Neural cell (in vitro differentiated cells): ENCODE results near the gene GJA3.

Source experiments
- EP300 ChIP-seq: fragments of 450-650 bp; conservative IDR thresholded peaks from 2 replicates; pipeline ENCODE4 v1.6.1; 2014; ENCODE audit warnings: antibody characterized with exemption, mild to moderate bottlenecking, moderate library complexity; ENCODE audit not compliant: poor library complexity, severe bottlenecking
- MXI1 ChIP-seq: fragments of 450-650 bp; conservative IDR thresholded peaks from 2 replicates; pipeline ENCODE4 v1.6.1; 2014; ENCODE audit warnings: antibody characterized with exemption, mild to moderate bottlenecking; ENCODE audit not compliant: poor library complexity, severe bottlenecking
- POLR2AphosphoS5 ChIP-seq: IDR thresholded peaks from 2 replicates; pipeline ENCODE4 v1.6.1; 2012
- RAD21 ChIP-seq: fragments of 450-650 bp; conservative IDR thresholded peaks from 2 replicates; pipeline ENCODE4 v1.6.1; 2014; ENCODE audit warnings: antibody characterized with exemption, mild to moderate bottlenecking, moderate library complexity
- TAF1 ChIP-seq: IDR thresholded peaks from 2 replicates; pipeline ENCODE4 v1.6.1; 2012; ENCODE audit warnings: low read depth
- TF ChIP-seq, protein P1 (sequence below): fragments of 450-650 bp; IDR thresholded peaks from 2 replicates; pipeline ENCODE4 v1.5.1; 2014; ENCODE audit warnings: antibody characterized with exemption, mild to moderate bottlenecking, moderate library complexity; ENCODE audit not compliant: poor library complexity, severe bottlenecking
- TF ChIP-seq, protein P2 (sequence below): IDR thresholded peaks from 2 replicates; pipeline ENCODE4 v1.6.1; 2012; ENCODE audit warnings: borderline replicate concordance

- TF ChIP-seq, protein P1, sequence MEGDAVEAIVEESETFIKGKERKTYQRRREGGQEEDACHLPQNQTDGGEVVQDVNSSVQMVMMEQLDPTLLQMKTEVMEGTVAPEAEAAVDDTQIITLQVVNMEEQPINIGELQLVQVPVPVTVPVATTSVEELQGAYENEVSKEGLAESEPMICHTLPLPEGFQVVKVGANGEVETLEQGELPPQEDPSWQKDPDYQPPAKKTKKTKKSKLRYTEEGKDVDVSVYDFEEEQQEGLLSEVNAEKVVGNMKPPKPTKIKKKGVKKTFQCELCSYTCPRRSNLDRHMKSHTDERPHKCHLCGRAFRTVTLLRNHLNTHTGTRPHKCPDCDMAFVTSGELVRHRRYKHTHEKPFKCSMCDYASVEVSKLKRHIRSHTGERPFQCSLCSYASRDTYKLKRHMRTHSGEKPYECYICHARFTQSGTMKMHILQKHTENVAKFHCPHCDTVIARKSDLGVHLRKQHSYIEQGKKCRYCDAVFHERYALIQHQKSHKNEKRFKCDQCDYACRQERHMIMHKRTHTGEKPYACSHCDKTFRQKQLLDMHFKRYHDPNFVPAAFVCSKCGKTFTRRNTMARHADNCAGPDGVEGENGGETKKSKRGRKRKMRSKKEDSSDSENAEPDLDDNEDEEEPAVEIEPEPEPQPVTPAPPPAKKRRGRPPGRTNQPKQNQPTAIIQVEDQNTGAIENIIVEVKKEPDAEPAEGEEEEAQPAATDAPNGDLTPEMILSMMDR = no peak
- no peak for TF ChIP-seq POLR2AphosphoS5
- TF ChIP-seq MXI1 = no peak
- no peak for TF ChIP-seq TAF1
- TF ChIP-seq, protein P2, sequence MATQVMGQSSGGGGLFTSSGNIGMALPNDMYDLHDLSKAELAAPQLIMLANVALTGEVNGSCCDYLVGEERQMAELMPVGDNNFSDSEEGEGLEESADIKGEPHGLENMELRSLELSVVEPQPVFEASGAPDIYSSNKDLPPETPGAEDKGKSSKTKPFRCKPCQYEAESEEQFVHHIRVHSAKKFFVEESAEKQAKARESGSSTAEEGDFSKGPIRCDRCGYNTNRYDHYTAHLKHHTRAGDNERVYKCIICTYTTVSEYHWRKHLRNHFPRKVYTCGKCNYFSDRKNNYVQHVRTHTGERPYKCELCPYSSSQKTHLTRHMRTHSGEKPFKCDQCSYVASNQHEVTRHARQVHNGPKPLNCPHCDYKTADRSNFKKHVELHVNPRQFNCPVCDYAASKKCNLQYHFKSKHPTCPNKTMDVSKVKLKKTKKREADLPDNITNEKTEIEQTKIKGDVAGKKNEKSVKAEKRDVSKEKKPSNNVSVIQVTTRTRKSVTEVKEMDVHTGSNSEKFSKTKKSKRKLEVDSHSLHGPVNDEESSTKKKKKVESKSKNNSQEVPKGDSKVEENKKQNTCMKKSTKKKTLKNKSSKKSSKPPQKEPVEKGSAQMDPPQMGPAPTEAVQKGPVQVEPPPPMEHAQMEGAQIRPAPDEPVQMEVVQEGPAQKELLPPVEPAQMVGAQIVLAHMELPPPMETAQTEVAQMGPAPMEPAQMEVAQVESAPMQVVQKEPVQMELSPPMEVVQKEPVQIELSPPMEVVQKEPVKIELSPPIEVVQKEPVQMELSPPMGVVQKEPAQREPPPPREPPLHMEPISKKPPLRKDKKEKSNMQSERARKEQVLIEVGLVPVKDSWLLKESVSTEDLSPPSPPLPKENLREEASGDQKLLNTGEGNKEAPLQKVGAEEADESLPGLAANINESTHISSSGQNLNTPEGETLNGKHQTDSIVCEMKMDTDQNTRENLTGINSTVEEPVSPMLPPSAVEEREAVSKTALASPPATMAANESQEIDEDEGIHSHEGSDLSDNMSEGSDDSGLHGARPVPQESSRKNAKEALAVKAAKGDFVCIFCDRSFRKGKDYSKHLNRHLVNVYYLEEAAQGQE = no peak
- no peak for TF ChIP-seq RAD21
- no peak for TF ChIP-seq EP300
Measured at GRCh38 chr13:20186771-20187170, 25.9 kb upstream of the GJA3 start.
